ENCODE measurements around the gene PRR16.
A peak's percentile ranks its signal among the peaks of the same experiment; 100 is the strongest.

PRR16 gene

DNA sequence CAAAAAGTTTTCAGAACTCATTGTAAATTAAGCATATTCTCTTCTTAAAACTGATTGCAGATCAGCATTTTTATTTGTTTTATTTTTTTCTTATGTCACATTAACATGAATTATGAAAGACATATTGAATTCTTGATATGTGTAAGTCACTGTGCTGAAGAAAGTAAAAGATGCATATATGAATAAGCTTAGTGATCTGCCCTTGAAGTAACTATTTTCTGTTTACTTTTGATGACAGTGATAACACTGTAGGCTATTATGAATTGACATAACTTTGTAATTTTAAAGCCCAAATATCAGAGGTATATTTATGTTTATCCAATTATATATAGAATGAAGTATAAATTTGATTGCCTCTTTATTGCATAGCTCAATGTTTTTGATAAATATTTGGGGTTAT is 8.8 kb downstream of the PRR16 start:
- DNase-seq (ENCODE audit: low read depth), result no peak
- no peak overlapping the region for H3K4me3 ChIP-seq (ENCODE audit: low read length)
- TF ChIP-seq, protein P1, sequence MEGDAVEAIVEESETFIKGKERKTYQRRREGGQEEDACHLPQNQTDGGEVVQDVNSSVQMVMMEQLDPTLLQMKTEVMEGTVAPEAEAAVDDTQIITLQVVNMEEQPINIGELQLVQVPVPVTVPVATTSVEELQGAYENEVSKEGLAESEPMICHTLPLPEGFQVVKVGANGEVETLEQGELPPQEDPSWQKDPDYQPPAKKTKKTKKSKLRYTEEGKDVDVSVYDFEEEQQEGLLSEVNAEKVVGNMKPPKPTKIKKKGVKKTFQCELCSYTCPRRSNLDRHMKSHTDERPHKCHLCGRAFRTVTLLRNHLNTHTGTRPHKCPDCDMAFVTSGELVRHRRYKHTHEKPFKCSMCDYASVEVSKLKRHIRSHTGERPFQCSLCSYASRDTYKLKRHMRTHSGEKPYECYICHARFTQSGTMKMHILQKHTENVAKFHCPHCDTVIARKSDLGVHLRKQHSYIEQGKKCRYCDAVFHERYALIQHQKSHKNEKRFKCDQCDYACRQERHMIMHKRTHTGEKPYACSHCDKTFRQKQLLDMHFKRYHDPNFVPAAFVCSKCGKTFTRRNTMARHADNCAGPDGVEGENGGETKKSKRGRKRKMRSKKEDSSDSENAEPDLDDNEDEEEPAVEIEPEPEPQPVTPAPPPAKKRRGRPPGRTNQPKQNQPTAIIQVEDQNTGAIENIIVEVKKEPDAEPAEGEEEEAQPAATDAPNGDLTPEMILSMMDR (conservative IDR thresholded peaks at IDR 0.05; ENCODE audit: low read depth, low read length), result no peak

DNA sequence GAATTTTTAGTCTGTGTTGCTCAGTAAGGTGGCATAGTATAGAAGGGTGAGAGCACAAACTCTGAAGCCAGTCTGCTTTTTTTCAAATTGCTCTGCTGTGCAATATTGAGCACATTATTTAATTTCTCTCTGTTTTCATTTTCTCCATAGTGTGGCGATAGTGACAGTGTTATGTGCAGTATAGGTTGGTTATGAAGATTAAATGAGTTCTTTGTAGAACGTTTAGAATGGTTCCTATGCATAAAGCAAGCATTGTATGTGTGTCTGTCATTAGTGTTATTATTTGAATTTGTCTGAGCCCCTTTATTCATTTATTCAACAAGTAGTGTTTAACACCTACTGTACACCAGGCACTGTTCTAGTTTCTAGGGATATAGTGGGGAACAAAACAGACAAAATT is 9.2 kb downstream of the PRR16 start:
- TF ChIP-seq, protein P1 (conservative IDR thresholded peaks at IDR 0.05; ENCODE audit: low read depth, low read length), result no peak
- no peak overlapping the region for H3K4me3 ChIP-seq (ENCODE audit: low read length)
- DNase-seq (ENCODE audit: low read depth), result no peak

DNA sequence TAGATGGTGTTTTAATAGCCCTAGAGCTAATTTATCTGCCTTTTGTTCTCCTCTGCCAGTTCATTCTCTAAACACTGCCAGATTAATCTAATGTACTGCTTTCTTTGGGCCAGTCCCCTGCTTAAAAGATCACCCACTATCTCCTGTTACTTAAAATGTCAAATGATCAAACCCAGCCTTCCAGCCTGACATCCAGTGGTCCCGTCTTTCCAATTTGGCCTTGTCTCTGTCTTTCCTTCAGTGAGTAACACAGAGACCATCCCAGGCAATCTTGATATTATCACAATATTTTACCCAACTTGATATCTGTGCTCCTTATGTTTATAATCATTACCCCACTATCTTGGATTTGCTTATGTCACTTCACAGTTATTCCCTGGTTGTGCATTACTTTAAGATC is 12.0 kb downstream of the PRR16 start:
- H3K4me3 ChIP-seq (ENCODE audit: low read length), result no peak overlapping the region
- no peak for DNase-seq (ENCODE audit: low read depth)
- TF ChIP-seq, protein P1 (conservative IDR thresholded peaks at IDR 0.05; ENCODE audit: low read depth, low read length), result no peak

DNA sequence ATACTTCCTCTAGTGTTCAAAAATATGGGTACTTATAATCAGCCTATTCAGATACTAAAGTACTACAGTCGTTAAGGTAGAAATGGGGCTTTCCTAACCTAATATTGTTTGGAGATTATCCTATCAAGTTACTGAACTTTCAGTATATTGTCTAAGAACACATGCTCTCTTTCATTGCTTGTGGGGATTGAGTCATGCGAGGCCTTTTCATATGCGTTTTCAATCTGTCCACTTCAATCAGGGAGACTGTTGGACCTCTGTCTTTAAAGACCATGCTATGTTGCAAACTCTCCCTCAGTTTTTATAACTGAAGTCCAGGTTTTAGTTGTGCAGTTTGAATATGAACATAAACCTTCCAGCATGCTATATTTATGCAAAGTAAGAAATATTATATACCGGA is 15.0 kb downstream of the PRR16 start:
- TF ChIP-seq, protein P1 (conservative IDR thresholded peaks at IDR 0.05; ENCODE audit: low read depth, low read length), result no peak
- H3K4me3 ChIP-seq (ENCODE audit: low read length), result no peak overlapping the region
- peak; percentile 24 for DNase-seq (ENCODE audit: low read depth)

DNA sequence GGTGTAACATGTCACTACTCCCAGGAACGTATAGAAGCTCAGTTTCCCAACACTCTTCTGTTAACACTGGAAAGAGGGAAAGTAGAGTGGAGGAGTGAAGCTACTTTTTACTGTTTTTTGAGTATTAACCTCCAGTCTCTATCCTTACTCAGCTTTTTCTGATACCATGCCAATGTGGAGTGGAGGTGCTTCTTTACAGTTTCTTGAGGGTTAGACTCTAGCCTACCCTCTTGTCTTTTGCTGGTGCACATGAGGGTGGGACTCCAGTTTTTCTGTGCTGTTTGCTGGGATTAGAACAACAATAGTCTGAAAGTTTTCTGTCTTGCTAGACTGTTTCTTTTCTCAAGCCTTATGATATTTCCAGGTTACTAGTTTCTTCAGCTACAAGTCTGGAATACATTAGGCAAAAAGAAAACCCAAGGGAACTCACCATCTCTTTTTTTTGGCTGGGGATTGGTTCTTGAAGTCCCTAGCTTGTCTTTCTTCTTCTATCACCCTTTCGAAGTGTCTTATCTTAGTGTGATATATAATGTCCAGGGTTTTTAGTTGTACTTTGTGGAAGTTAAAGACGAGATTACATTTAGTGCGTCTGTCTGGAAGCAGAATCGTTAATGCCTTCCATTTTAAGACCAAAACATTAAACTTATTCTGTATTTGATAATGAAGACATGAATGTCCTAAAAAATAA is 35.9 kb downstream of the PRR16 start:
- TF ChIP-seq, protein P1 (conservative IDR thresholded peaks at IDR 0.05; ENCODE audit: low read depth, low read length), result no peak
- DNase-seq (ENCODE audit: low read depth), result no peak
- no peak overlapping the region for H3K4me3 ChIP-seq (ENCODE audit: low read length)

DNA sequence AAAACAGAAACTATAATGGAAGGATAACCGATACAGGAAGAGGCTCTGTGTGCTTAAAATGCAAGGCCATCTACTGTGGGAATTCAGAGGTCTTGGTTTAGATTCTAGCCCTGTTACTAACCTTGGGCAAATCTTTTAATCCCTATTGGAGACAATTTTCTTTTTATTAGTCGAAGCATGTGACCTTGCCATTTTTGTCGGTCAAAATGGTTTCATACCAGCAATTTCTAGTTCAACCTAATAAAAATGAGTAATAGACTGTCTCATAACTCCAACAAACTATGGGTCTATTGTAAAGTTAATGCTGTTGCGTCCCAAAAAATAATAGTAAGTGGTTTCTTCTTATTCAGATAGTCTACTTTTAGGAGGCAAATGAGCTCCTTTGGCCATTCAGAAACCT is 38.4 kb downstream of the PRR16 start:
- no peak for DNase-seq (ENCODE audit: low read depth)
- TF ChIP-seq, protein P1 (conservative IDR thresholded peaks at IDR 0.05; ENCODE audit: low read depth, low read length), result no peak

DNA sequence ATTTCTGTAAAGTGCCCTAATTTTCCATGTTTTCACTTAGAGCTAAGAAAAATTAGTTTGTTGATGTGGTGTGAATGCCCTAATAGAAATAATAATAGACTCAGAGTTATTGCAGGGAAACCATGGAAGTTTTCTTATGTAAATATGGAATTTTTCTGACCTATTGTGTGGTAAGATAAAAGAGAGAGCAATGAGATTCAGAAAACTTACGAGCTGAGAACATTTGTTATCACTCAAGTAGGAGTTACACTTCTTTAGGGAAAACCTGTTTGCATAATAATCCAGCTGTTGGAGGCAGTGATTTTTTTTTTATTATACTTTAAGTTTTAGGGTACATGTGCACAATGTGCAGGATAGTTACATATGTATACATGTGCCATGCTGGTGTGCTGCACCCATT is 39.2 kb downstream of the PRR16 start:
- DNase-seq (ENCODE audit: low read depth), result no peak
- TF ChIP-seq, protein P1 (conservative IDR thresholded peaks at IDR 0.05; ENCODE audit: low read depth, low read length), result no peak
- no peak overlapping the region for H3K4me3 ChIP-seq (ENCODE audit: low read length)

More for the DNA sequence above, 38.4 kb downstream of the PRR16 start:
- no peak overlapping the region for H3K4me3 ChIP-seq (ENCODE audit: low read length)
